ENCODE results near the gene HLTF. TPM values are rescaled to one million over a fixed set of nuclear protein-coding genes. Genes with fewer than 3 reads are reported as not detected.

HLTF gene
- total and polyA plus RNA-seq, 2 of the 13 experiments (the other 11 are each of a cell fraction or from before 2014, with no cell fraction given): 12.0 to 22.9 TPM

GRCh38 chr3:149086232-149086988, at the start of gene HLTF (continued):
- TF ChIP-seq CEBPB (IDR thresholded peaks at IDR 0.05; ENCODE audit: borderline replicate concordance, low read depth, low read length) (no peak), ZNF138 (CRISPR knock-in tag; IDR thresholded peaks at IDR 0.05; ENCODE audit: low read depth) (peak; percentile 91; the same call in 1 of the 2 replicates), NPAS2 (CRISPR knock-in tag; IDR thresholded peaks at IDR 0.05; ENCODE audit: borderline replicate concordance) (no peak), ZNF496 (CRISPR knock-in tag; IDR thresholded peaks at IDR 0.05; ENCODE audit: insufficient replicate concordance) (no peak), RBAK (CRISPR knock-in tag; IDR thresholded peaks at IDR 0.05) (no peak), TARDBP (CRISPR knock-in tag; IDR thresholded peaks at IDR 0.05) (no peak; the same call in 1 of the 2 replicates), SP4 (CRISPR knock-in tag; IDR thresholded peaks at IDR 0.05) (peak; percentile 82), HHEX (CRISPR knock-in tag; IDR thresholded peaks at IDR 0.05) (0 out of 2 replicates have a peak, but pooled peaks have one; percentile 5), IKZF4 (CRISPR knock-in tag; IDR thresholded peaks at IDR 0.05; ENCODE audit: borderline replicate concordance, low read depth, not compliant biosample characterization) (peak; percentile 90), MYC (CRISPR knock-in tag; IDR thresholded peaks at IDR 0.05; ENCODE audit: borderline replicate concordance) (peak; percentile 80), ZC3H4 (CRISPR knock-in tag; IDR thresholded peaks at IDR 0.05; ENCODE audit: borderline replicate concordance) (no peak), ZNF343 (CRISPR knock-in tag; IDR thresholded peaks at IDR 0.05) (no peak), SP140L (CRISPR knock-in tag; IDR thresholded peaks at IDR 0.05; ENCODE audit: borderline replicate concordance) (no peak), MBD4 (IDR thresholded peaks at IDR 0.05; ENCODE audit: borderline replicate concordance, low read length) (no peak), GTF2F1 (IDR thresholded peaks at IDR 0.05; ENCODE audit: low read length) (no peak), ZNF770 (CRISPR knock-in tag; IDR thresholded peaks at IDR 0.05) (peak; percentile 55; the same call in 1 of the 2 replicates), NFIC (IDR thresholded peaks at IDR 0.05; ENCODE audit: low read length) (no peak), ZNF501 (CRISPR knock-in tag; IDR thresholded peaks at IDR 0.05) (no peak), HNF1B (CRISPR knock-in tag; IDR thresholded peaks at IDR 0.05) (peak; percentile 12; the same call in 1 of the 2 replicates), MTF1 (CRISPR knock-in tag; IDR thresholded peaks at IDR 0.05) (peak; percentile 94; the same call in 1 of the 2 replicates), FOXJ3 (CRISPR knock-in tag; IDR thresholded peaks at IDR 0.05; ENCODE audit: borderline replicate concordance) (peak; percentile 57; the same call in 1 of the 2 replicates), ZNF766 (CRISPR knock-in tag; IDR thresholded peaks at IDR 0.05; ENCODE audit: borderline replicate concordance) (peak; percentile 94; the same call in 1 of the 2 replicates), KDM6A (CRISPR knock-in tag; IDR thresholded peaks at IDR 0.05; ENCODE audit: low read depth) (no peak), MBNL3 (CRISPR knock-in tag; conservative IDR thresholded peaks at IDR 0.05) (no peak)
- TF ChIP-seq, protein P1, sequence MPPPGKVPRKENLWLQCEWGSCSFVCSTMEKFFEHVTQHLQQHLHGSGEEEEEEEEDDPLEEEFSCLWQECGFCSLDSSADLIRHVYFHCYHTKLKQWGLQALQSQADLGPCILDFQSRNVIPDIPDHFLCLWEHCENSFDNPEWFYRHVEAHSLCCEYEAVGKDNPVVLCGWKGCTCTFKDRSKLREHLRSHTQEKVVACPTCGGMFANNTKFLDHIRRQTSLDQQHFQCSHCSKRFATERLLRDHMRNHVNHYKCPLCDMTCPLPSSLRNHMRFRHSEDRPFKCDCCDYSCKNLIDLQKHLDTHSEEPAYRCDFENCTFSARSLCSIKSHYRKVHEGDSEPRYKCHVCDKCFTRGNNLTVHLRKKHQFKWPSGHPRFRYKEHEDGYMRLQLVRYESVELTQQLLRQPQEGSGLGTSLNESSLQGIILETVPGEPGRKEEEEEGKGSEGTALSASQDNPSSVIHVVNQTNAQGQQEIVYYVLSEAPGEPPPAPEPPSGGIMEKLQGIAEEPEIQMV (CRISPR knock-in tag; IDR thresholded peaks at IDR 0.05; ENCODE audit: low read depth): peak; percentile 84
